HG02852 (cell line): Measurements from ENCODE around the gene NEB.
A peak's percentile ranks its signal among the peaks of the same experiment; 100 is the strongest.
"Not testable (repeated sequence)": the region's sequence is repeated elsewhere in the genome, so short reads cannot be mapped to it uniquely, and the experiment has no call there.

ENCODE experiments used
- ATAC-seq: cut with Tn5 transposase; IDR thresholded peaks from one replicate; pipeline ENCODE4 v1.9.1; 2021; ENCODE audit warnings: mild to moderate bottlenecking, moderate library complexity; ENCODE audit not compliant: unreplicated experiment

The NEB gene

DNA sequence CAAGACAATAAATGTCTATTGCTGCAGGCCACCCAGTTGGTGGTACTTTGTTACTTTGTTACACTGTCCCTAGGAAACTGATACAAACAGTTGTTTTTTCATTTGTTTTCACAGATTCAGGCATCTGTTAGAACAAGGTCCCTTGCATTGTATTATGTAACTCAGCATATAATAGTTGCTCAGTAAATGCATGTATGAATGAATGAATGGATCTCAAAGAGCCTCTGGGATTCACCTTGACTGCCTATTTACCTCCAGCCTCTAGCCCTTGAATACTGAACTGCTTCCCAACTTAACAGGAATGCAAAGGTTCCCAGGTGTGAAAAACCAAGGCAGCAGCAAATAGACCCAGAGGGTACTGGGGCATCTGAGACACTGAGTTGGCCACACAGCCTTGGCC lies 27.4 kb upstream of the NEB start:
- ATAC-seq = no peak

DNA sequence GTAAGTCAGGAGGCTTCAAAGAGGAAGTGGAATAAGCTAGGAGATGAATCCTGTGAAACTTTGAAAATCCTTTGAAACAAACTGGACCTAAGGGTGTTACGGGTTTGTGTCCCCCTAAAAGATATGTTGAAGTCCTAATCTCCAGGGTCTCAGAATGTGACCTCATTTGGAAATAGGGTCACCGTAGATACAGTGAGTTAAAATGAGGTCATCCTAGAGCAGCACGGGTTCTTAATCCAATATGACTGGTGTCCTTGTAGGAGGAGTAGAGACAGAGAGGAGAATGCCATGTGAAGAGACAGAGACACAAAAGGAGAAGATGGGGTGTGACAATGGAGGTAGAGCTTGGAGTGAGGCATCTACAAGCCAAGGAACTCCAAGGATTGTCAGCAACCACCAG lies 26.9 kb upstream of the NEB start:
- no peak for ATAC-seq

DNA sequence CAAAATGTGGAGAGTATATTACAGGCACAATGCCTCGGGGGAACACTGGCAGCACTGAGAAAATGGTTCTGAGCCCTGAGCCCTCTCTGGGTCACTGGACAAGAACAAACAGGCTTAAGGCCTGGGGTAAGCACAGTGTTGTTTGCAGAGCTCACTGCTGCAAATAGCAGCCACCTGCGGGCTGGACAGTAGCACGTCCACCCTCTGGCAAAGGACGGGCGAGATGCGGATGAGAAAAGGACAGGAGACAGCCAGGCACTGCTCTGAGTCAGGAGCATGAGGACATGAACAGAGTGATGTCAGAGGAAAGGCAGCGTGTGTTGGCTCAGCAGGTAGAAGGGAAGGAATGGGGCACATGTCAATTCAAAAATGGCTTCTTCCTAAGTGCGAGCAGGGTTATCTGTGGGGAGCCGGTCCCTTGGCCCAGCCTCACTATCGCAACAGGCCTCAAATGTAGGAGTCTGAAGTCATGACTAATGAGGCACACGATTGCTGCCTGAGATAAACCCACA lies 25.9 kb upstream of the NEB start:
- ATAC-seq = no peak

DNA sequence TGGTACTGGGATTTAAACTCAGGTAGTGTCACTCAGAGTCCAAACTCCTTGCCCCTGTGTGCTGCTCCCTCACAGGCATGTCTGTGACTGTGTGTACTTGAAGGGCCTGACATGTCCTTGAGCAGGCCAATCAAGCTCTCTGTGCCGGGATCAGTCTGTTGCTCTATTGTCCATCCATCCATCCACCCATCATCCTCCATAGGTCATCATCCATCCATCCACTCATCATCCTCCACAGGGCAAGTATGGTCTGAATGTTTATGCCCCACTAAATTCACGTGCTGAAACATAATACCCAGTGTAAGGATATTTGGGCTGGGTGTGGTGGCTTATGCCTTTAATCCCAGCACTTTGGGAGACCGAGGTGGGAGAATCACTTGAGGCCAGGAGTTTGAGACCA lies 24.5 kb upstream of the NEB start:
- ATAC-seq = no peak

DNA sequence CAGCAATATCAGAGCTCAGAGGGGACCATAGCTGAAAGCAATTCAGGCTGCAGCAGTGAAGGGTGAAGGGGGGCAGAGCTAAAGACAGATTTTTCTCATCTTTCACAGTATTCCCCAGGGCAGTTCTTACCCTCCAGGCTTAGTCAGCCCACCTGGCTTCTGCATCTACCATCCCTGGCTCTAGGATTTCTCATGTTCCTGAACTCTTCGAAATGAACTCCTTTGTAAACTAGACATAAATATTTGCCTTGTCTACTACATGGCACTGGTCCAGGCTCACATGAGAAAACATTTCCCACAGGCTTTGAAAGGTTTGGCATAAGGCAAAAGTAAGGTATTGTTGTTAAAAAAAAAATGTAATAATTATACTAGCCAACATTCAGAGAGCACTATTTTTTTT lies 23.6 kb upstream of the NEB start:
- ATAC-seq = no peak

- ATAC-seq = no peak
These were observed 22.5 kb upstream of the NEB start for GRCh38 chr2:151756820-151757219.

DNA sequence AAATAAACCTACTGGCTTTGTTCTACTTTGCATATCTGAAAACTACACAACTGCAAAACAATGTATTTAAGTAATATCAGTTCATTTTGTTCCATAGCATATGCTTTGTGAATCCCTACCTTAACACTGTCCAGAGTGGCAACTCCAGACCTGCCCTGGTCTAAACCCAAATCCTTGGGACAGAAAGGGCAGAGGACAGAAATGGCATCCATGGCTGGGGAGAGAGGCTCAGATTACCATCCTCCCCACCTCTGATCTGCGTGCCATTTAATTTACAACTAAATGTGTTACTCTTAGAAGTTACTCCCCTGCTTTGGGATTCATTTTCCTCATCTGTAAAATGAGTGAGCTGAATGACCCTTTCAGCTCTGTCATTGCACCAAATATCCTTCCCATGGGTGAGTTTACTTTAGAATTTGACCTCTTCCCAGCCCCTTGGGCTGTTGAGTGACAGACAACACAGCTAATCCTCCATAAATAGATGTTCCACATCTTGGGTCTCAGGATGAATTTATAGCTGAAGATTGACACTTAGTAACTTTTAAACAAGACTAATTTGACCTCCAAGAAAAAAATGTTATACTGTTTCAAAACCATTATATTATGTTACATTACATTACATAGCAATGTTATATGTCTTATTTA lies 20.1 kb upstream of the NEB start:
- ATAC-seq = no peak

GRCh38 chr2:151753540-151753939 lies 19.3 kb upstream of the NEB start:
- no peak for ATAC-seq

GRCh38 chr2:151745261-151745660 lies 11.0 kb upstream of the NEB start:
- ATAC-seq = not testable (repeated sequence)

- peak; percentile 72 for ATAC-seq
These were observed 3.9 kb downstream of the NEB start for GRCh38 chr2:151730262-151730975.

DNA sequence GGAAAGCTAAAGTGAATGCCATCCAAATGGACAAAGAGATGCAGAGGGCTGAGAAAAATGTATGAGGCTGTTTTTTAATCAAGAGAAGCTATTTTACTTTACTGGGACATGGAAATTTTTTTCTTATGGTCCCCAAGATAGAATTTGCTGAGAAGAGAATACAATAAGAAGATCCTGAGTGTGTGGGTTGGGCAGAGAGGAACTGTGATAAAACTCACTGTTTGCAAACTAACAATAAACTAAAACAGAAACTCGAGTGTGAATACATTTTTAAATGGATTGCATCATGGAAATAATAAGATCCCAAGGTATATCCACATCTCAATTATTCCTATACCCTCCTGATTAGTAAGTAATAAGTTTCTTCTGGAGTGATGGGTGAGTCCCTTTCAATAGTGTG lies 4.4 kb downstream of the NEB start:
- ATAC-seq = peak; percentile 30

- no peak for ATAC-seq
These were observed 4.9 kb downstream of the NEB start for GRCh38 chr2:151729415-151729811.

GRCh38 chr2:151728804-151729414 lies 5.4 kb downstream of the NEB start:
- no peak for ATAC-seq

DNA sequence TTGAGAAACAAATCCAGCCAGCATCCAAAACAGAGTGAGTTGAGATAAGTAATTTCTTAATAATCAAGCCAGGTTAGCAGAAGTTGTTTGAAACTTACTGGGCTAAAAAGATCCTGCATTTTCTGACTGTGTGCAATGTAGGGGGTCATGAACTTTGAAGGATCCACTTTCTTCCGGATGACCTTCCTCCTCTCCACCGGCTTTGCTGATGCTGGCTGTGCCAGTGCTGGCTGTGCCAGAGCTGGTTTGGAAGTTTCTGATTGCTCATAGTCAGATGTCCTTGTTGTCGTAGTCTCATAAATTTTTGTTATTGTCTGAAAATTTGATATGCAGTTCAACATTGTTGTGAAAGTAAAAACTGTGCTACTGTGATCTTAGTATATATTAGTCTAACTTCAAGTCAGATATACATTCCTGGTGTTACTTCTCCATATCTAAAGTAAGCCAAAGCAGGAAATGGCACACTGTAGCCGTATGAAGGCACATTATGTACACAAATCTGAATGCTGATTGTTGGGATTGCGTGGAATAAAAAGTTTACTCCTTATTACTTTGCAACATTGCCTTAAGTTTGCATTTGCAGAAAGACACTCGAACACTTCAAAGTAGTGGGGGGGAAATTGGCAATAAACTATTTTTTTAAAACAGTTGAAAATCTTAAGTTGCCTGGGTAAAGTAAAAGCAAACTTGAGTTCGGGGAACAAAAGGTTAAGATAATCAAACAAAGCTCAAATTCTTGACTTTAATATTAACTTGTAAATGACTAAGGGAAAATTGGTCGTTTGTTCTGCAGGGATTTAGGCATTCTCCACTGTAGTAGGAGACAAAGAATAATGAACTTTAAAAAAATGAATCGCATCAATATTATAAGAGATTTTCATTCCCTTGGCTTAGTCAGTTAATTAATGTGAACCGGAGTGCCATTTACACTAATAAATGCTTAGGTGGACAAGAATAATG lies 6.4 kb downstream of the NEB start:
- ATAC-seq = no peak

DNA sequence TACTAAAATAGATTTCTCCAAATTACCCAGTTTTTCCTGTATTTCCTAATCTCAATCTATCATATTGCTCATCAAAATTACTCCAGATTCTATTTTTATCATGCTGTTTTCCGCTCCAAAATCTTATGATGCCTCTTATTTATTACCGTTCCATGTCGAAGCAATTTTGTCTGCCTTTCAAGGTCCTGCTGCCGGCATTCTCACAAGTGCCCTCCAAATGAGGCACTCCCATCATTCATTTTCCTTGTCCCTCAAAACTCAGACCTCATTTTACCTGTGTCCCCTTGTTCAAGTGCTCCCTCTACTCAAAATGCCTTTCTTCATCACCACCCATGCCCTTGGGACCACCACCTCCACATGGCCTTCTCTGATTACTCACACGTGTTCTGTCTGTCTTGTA lies 13.1 kb downstream of the NEB start:
- ATAC-seq = no peak

DNA sequence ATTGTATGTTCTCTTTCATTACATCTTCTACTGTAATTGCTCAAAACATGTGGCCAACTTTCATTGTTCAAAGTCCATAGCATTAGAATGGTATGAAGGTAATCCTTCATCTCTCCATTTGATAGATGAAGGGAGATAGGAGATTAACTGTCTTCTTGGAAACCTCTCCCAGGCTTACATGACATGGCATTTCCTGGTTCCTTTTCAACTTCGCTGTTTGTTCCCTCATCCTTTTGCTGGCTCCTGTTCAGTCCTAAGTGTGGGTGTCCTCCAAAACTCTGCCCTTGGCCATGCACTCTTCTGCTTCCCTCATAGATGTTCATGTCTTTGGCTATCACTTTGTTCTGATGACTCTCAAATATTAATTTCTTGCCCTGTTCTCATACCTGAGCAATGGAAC lies 13.8 kb downstream of the NEB start:
- no peak for ATAC-seq

DNA sequence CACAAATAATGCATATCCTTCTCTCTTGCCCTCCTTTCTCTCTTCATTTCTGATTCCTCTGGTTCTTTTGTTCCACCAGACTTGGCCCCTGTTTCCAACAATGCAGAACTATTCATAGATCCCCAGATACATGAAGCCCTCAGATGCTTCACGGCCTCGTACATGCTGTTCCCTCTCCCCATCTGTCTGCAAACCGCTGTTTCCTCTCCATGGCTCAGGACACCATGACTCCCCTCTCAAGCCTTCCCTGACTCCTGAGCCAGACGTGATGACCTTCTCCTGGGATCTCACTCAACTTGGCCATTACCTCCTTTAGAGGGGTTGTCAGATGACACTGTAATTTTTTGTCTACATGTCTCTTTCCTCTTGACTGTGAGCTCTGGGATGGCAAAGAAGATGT lies 15.5 kb downstream of the NEB start:
- no peak for ATAC-seq

DNA sequence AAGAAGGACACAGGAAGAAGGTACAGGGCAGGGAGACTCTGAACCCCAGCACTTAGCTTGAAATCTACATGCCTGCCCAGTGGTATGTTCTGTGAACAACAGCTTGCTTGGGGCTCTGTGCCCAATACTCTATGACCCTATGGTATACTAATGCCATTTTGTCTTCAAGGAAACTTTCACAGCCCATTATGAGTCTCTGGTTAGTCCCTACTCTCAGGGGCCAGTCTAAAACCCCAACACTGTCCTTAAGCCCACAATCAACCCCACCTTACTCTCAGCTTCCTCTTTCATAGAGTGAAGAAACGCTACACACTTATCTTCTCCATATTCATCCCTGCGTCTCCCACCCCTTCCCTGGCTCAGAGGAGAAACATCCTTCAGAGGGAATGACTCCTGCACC lies 16.0 kb downstream of the NEB start:
- ATAC-seq = no peak

DNA sequence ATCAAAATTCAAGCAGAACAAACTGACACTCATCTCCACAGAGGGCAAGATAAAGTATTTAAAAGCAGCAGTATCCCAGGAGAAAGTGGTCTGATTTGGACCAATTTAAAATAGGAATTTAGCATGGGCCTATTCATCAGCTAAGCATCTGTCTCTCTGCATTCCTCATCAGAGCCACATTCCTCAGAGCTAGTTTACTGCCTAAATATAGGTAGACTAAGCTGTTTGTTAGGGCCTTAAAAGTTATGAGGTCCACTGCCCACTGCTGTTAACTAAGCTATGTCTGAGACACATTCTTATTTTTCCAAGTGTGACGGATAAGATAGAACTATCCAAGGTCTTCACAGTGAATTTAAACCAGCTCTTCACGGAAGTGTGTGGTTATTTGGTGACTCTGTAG lies 17.6 kb downstream of the NEB start:
- ATAC-seq = no peak

GRCh38 chr2:151713291-151713903 lies 20.9 kb downstream of the NEB start:
- no peak for ATAC-seq

DNA sequence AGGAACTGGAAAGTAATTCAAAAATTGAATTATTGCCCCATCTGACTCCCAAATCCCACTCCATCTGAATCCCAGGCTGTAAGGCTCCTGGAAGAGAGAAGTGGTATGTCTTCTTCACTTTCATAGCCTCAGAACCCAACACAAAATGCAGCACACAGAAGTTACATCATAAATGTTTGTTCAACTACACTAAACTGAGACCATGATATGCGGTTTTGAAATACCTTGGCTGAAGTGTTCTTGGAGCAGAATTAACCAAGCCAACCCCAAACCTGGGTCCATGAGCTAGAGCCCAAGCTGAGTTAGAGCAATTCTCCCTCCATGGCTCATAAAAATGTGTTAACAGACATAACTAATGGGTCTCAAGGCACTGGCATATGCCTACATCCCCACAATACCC lies 23.3 kb downstream of the NEB start:
- ATAC-seq = no peak
